Measurements from ENCODE around the gene G0S2. TPM values are rescaled to one million over a fixed set of nuclear protein-coding genes. Genes with fewer than 3 reads are reported as not detected.

The G0S2 gene
- total RNA-seq, 1 experiment from 2014 or later: 0.35 TPM

DNA sequence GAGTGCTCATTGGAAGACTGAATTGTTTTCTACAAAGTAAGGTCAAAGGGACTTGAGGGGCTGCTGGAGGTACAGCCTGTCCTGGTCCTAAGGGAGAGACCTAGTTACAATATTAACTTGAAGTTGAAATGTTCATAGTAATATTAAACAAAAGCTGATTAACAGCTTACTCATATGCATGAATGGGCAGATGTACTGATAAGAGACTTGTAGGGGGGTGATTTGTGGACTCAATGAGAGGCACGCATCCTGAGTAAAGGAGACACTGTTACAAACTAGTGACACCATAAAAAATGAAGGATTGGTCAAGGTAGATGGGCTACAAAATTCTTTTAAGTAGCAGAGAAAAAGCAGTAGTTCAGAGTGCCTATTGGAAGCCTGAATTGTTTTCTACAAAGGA lies 32.1 kb downstream of the G0S2 start:
- Histone ChIP-seq H2BK15ac (ENCODE audit: low read depth, low read length) (no peak overlapping the region), H3K4me1 (ENCODE audit: insufficient read depth, low read length) (no peaks in the 10 kb centered on the region; the same call in 1 of the 2 replicates), H4K20me1 (ENCODE audit: control insufficient read depth, insufficient read depth, insufficient read length) (no peaks in the 10 kb centered on the region), H3K27me3 (ENCODE audit: insufficient read depth, low read length) (no peaks in the 10 kb centered on the region), H2BK5ac (ENCODE audit: insufficient read length, low read length) (no peak overlapping the region), H4K5ac (ENCODE audit: insufficient read length, low read depth, low read length) (no peak overlapping the region), H2BK120ac (ENCODE audit: low read depth, low read length, poor library complexity, severe bottlenecking) (no peak overlapping the region), H3K9me3 (ENCODE audit: control insufficient read depth, low read depth, low read length) (no peaks in the 10 kb centered on the region), H3K9ac (ENCODE audit: extremely low read depth, insufficient read length, low read length) (no peak overlapping the region), H3K79me1 (ENCODE audit: insufficient read depth, low read depth, low read length, poor library complexity, severe bottlenecking) (no peaks in the 10 kb centered on the region), H2AK5ac (ENCODE audit: insufficient read length, low read length) (no peak overlapping the region), H3K23ac (ENCODE audit: insufficient read length, low read depth, low read length) (no peak overlapping the region), H3K27ac (ENCODE audit: insufficient read length, low read depth, low read length) (no peak overlapping the region), H2BK12ac (ENCODE audit: insufficient read length, low read depth, low read length) (no peak overlapping the region), H2AFZ (ENCODE audit: low read length) (no peak overlapping the region), H3K4me2 (ENCODE audit: insufficient read depth, insufficient read length, low read length) (no peak overlapping the region), H3T11ph (ENCODE audit: low read length) (no peak overlapping the region), H4K8ac (replicated peaks; ENCODE audit: insufficient read length, low read depth, low read length) (no peak overlapping the region), H2BK20ac (ENCODE audit: low read depth, low read length, poor library complexity, severe bottlenecking) (no peak overlapping the region), H3K79me2 (ENCODE audit: insufficient read depth, low read length) (no peaks in the 10 kb centered on the region), H3K18ac (ENCODE audit: insufficient read length, low read depth, low read length) (no peak overlapping the region), H3K23me2 (ENCODE audit: insufficient read length, low read depth, low read length, poor library complexity, severe bottlenecking) (no peaks in the 10 kb centered on the region), H3K14ac (ENCODE audit: insufficient read depth, low read length) (no peak overlapping the region), H3K4ac (ENCODE audit: low read depth, low read length) (no peak overlapping the region), H4K91ac (ENCODE audit: insufficient read length, low read depth, low read length) (no peak overlapping the region), H3K56ac (ENCODE audit: insufficient read length, low read depth, low read length) (no peak overlapping the region)
- WGBS (ENCODE audit: extremely low coverage, insufficient read length, low lambda C conversion rate): no CpG with 5 or more reads among the region's 1 CpG
- no peak overlapping the region for H3K4me3 Mint-ChIP-seq
- peaks cover 7 to 12% of the 10 kb centered on the region in 2 experiments for H3K4me1 Mint-ChIP-seq
- TF ChIP-seq, protein P1, sequence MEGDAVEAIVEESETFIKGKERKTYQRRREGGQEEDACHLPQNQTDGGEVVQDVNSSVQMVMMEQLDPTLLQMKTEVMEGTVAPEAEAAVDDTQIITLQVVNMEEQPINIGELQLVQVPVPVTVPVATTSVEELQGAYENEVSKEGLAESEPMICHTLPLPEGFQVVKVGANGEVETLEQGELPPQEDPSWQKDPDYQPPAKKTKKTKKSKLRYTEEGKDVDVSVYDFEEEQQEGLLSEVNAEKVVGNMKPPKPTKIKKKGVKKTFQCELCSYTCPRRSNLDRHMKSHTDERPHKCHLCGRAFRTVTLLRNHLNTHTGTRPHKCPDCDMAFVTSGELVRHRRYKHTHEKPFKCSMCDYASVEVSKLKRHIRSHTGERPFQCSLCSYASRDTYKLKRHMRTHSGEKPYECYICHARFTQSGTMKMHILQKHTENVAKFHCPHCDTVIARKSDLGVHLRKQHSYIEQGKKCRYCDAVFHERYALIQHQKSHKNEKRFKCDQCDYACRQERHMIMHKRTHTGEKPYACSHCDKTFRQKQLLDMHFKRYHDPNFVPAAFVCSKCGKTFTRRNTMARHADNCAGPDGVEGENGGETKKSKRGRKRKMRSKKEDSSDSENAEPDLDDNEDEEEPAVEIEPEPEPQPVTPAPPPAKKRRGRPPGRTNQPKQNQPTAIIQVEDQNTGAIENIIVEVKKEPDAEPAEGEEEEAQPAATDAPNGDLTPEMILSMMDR (conservative IDR thresholded peaks at IDR 0.05): no peak
- no peak overlapping the region for H3K27ac Mint-ChIP-seq
- no peak for DNase-seq
- no peaks in the 10 kb centered on the region for H3K9me3 Mint-ChIP-seq
- no peaks in the 10 kb centered on the region for H3K36me3 Mint-ChIP-seq (ENCODE audit: insufficient read depth in 1 of 3, low read depth in 3 of 3)
- H3K27me3 Mint-ChIP-seq (ENCODE audit: low read depth): peaks cover 18% of the 10 kb centered on the region
